ENCODE data around the gene GMCL2.

DNA sequence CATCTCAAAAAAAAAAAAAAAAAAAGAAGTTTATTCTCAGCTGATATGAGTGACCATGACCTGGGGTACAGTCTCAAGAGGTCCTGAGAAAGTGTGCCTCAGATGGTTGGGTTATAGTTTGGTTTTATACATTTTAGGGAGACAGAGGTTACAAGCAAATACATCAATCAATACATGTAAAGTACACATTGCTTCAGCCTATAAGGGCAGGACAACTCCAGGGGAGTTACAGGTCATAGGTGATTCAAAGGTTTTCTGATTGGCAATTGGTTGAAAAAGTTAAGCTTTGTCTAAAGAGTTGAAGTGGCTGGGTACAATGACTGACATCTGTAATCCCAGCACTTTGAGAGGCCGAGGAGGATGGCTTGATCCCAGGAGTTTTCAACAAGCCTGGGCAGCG is 2.3 kb upstream of the GMCL2 start:
- no peak for TF ChIP-seq EP300 (IDR thresholded peaks at IDR 0.05)
- TF ChIP-seq, protein P1, sequence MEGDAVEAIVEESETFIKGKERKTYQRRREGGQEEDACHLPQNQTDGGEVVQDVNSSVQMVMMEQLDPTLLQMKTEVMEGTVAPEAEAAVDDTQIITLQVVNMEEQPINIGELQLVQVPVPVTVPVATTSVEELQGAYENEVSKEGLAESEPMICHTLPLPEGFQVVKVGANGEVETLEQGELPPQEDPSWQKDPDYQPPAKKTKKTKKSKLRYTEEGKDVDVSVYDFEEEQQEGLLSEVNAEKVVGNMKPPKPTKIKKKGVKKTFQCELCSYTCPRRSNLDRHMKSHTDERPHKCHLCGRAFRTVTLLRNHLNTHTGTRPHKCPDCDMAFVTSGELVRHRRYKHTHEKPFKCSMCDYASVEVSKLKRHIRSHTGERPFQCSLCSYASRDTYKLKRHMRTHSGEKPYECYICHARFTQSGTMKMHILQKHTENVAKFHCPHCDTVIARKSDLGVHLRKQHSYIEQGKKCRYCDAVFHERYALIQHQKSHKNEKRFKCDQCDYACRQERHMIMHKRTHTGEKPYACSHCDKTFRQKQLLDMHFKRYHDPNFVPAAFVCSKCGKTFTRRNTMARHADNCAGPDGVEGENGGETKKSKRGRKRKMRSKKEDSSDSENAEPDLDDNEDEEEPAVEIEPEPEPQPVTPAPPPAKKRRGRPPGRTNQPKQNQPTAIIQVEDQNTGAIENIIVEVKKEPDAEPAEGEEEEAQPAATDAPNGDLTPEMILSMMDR (IDR thresholded peaks at IDR 0.05): no peak

All from gastroesophageal sphincter (tissue), 3 donors.